Right renal cortex interstitium (tissue), 3 donors: ENCODE results near the gene PHPT1. TPM values are rescaled to one million over a fixed set of nuclear protein-coding genes. Genes with fewer than 3 reads are reported as not detected.
"Not testable (repeated sequence)": the region's sequence is repeated elsewhere in the genome, so short reads cannot be mapped to it uniquely, and the experiment has no call there.

Experiments used
- DNase-seq, 3 donors: peaks; one replicate each; pipeline ENCODE4 v3.0.0-alpha.2; 2013; ENCODE audit warnings: low read depth in 3 of 3, low spot score in 2 of 3
- polyA plus RNA-seq, 3 donors: library from polyadenylated mRNA; unstranded; fragments of 120-200 nt; gene quantifications; one replicate each; pipeline ENCODE4 v1.2.1, GENCODE V29; 2013; ENCODE audit not compliant: insufficient read length in 3 of 3

The PHPT1 gene
- polyA plus RNA-seq, 3 donors = 59.9 to 76.5 (median 65.2) TPM

DNA sequence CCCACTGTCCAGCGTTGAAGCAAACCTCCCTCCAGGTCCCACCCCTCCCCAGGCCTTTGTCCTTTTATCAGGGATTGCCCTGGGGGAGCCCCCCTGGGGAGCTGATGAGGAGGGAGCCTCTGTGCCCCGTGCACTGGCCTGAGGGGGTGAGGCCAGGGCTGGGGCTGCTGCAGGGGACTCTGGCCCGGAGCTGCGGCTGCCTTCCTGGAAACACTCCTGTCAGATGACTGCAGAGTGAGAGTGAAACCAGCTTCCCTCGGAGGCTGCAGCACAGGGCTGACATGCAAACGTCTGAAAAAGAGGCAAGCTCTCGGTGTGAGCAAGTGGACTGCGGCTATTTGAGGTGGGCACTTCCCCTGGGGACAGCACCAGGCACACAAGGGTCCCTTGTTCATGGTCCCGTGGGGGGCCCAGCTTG is 32.5 kb downstream of the PHPT1 start:
- DNase-seq = no peak

DNA sequence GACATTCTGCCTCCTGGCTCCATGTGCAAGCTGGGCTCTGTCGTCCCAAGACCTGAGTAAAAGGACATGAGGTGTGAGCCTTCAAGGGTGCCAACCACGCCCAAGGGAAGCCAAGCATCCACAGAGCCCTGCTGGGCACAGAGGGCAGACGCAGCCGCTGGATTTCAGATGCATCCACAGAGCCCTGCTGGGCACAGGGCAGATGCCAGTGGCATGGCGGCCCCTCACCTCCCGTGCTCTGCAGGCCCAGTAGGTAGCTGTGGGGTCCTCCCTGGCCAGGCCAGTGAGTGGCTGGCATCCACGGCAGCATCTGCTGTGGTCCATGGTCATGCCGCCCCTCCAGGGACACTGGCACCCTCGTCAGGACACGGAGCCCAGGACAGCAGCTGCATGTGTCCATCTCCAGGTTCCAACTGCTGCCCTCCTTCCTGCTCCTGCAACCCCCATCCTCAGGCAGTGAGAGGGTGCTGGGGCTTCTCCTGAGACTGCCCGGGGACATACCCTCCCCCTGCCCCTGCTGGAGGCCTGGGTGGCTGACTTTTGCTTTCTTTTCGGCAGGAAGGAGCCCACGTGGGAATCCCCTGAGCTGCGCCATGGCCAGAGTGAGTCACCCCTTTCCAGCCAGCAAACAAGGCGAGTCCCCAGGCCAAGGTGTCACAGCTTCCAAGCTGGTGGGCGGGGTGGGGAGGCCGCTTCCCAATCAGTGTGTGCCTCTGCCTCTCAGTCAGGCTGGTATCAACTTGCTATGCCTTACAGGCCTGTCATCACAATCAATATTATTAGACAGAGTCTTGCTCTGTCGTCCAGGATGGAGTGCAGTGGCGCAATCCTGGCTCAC is 33.1 kb downstream of the PHPT1 start:
- DNase-seq = no peak

DNA sequence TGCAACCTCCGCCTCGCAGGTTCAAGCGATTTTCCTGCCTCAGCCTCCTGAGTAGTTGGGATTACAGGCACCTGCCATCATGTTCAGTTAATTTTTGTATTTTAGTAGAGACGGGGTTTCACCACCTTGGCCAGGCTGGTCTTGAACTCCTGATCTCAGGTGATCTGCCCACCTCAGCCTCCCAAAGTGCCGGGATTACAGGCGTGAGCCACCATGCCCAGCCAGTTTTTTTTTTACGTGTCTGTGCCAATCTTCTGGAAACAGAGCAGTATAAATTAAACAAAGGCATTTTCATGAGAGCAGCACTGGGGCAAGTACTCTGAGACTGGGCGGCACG is 33.7 kb downstream of the PHPT1 start:
- not testable (repeated sequence) for DNase-seq

GRCh38 chr9:136883670-136884069 is 34.5 kb downstream of the PHPT1 start:
- DNase-seq = not testable (repeated sequence)

- DNase-seq = peak; percentile 93 to 97 (median 96)
Measured at GRCh38 chr9:136885950-136886578, 36.9 kb downstream of the PHPT1 start, which contains the start of gene TRAF2. TSS of gene TRAF2 (plus strand) at chr9:136886516. CDS start at chr9:136898741, 12,225 bp downstream.

DNA sequence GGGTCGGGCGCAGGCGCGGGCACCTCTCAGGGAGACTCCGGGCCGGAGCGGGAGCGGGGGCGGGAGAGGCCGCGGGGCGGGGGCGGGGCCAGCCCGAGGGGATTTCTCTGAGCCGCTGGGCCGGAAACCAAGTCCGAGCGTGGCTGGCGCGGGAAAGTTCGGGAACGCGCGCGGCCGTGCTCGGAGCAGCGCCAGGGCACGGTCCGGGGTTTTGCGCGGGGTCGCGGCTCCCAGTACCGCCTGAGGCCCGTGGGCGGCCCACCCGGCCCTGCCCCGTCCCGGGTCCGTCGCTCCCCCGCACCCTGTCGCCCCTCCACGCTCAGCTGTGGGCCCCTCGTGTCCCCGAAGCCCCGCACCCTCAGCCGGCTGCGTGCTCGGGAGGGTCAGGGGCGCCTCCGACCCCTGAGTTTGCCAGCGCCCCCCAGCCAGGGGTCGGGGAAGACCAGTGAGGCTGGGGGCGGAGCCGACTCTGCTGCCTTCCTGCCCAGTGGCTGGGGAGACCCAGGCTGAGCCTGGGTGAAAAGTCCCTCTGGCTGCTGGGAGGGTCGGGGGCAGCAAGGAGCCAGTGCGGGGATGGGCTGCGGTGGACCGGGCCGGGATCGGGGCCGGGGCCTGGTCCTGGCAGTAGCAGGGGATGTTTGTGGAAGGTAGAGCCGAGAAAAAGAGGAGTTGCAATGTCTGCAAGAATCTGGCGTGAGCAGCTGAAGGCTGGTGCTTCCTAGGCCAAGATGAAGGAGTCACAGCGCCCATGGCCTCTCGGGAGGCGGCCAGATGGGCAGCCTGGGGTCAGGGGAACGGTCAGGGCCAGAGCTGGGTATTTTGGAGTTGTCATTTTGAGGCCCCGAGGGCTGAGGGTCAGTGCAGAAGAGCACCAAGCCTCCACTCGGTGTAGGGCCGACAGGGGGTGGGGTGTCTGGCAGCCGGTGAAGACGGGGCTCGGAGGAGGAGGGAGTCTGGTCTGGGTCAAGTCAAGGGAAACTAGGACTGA is 37.7 kb downstream of the PHPT1 start:
- no peak for DNase-seq

DNA sequence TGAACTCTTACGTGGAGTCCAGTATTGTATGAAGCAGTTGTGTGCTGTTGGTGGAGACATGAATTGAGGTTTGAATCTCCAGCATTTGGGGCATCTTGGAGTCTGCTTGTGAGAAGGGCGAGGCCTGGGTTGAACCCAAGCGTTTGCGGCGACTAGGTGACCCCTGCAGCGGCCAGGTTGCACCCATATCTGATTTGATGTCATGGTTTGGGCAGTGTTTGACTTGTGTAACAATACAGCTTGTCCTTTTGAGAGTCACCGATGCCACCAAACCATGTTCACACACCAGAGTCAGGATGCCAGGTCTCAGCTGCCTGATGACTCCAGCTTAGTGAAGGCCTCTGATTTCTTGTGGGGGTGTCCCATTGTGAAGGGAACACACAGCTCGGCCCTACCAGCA is 39.2 kb downstream of the PHPT1 start:
- no peak for DNase-seq

GRCh38 chr9:136889858-136890257 is 40.6 kb downstream of the PHPT1 start:
- DNase-seq = no peak

- no peak for DNase-seq
Measured at GRCh38 chr9:136890661-136891060, 41.5 kb downstream of the PHPT1 start.

DNA sequence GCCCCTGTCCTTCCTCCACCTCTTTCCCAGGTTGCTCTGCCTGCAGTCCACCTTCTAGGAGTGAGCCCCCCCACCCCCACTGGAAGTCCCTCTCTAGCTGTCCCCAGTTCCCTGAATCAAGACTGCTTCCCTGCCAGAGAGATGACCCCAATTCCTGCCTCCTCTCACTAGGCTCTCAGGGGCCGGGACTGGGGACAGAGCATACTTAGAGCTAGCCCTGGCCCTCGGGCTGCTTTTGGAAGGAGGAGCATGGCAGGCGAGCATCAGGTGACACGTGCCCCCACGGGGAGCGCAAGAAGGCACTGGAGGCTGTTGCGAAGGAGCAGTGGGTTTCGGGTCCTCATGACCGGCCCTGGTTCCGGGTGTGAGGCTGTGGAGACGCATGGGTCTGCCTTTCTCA is 46.8 kb downstream of the PHPT1 start:
- no peak for DNase-seq

- DNase-seq = no peak
Measured at GRCh38 chr9:136898483-136899100, 49.4 kb downstream of the PHPT1 start.

DNA sequence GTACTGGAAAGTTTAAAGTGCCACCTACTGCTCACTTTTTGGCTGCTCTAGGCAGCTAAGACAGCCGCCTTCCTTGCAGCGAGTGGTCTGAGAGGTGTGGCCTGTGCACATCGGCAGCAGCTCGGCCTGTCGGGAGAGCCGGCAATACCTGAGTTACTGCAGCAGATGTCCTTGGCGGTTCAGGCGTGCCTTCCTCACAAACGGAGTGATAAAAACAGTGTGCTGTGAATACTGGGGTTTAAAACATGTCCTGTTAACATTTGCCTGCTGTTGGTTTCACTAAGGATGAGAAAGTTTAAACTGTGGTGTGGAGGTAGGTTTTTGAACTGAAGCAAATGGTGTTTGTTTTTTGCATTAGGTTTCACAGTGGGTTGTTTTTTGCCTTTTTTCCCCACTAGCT is 50.0 kb downstream of the PHPT1 start:
- DNase-seq = no peak

- no peak for DNase-seq
Measured at GRCh38 chr9:136900556-136900955, 51.3 kb downstream of the PHPT1 start.

Other genes with a start within 250 kb of the PHPT1 start
- 10 to 100 TPM; 42.9 to 51.6 (median 48.2) TPM for gene EGFL7, start 186.5 kb upstream of the PHPT1 start, polyA plus RNA-seq
- gene AGPAT2, start 162.0 kb upstream of the PHPT1 start, polyA plus RNA-seq = 10 to 100 TPM; 33.7 to 40.3 (median 34.5) TPM
- 10 to 100 TPM; 25.9 to 31.9 (median 27.3) TPM for gene DIPK1B, start 136.8 kb upstream of the PHPT1 start, polyA plus RNA-seq
- gene LCN10, start 106.5 kb upstream of the PHPT1 start, polyA plus RNA-seq = 1 to 10 TPM in 2 of 3 donors, under 1 TPM in 1; 0.93 to 2.3 (median 1.2) TPM
- not detected for gene LCN6, start 100.9 kb upstream of the PHPT1 start, polyA plus RNA-seq
- gene LCN8, start 91.2 kb upstream of the PHPT1 start, polyA plus RNA-seq = under 1 TPM; 0.11 to 0.17 (median 0.16) TPM
- under 1 TPM in 1 of 3 donors, not detected in 2; 0.04 TPM for gene LCN15, start 84.9 kb upstream of the PHPT1 start, polyA plus RNA-seq
- gene TMEM141, start 58.1 kb upstream of the PHPT1 start, polyA plus RNA-seq = 10 to 100 TPM; 63.2 to 77.7 (median 67.1) TPM
- gene CCDC183, start 53.1 kb upstream of the PHPT1 start, polyA plus RNA-seq = 1 to 10 TPM; 2.5 to 3.4 (median 2.9) TPM
- gene RABL6, start 41.5 kb upstream of the PHPT1 start, polyA plus RNA-seq = 10 to 100 TPM; 58.6 to 61.1 (median 59.7) TPM
- under 1 TPM; 0.54 to 0.80 (median 0.64) TPM for gene AJM1, start 6.9 kb upstream of the PHPT1 start, polyA plus RNA-seq
- gene MAMDC4, start 2.9 kb downstream of the PHPT1 start, polyA plus RNA-seq = 1 to 10 TPM; 3.1 to 4.6 (median 4.3) TPM
- 100 to 1,000 TPM; 349 to 395 (median 374) TPM for gene EDF1, start 16.9 kb downstream of the PHPT1 start, polyA plus RNA-seq
- gene TRAF2, start 37.1 kb downstream of the PHPT1 start, polyA plus RNA-seq = 10 to 100 TPM; 10.1 to 14.0 (median 10.1) TPM
- gene FBXW5, start 95.3 kb downstream of the PHPT1 start, polyA plus RNA-seq = 10 to 100 TPM; 32.5 to 43.5 (median 38.4) TPM
- gene C8G, start 95.8 kb downstream of the PHPT1 start, polyA plus RNA-seq = under 1 TPM; 0.28 to 0.58 (median 0.46) TPM
- gene LCN12, start 102.9 kb downstream of the PHPT1 start, polyA plus RNA-seq = 10 to 100 TPM; 13.1 to 18.8 (median 15.9) TPM
- gene PTGDS, start 128.1 kb downstream of the PHPT1 start, polyA plus RNA-seq = 10 to 100 TPM; 20.9 to 29.3 (median 25.4) TPM
- under 1 TPM; 0.03 to 0.23 (median 0.12) TPM for gene LCNL1, start 133.6 kb downstream of the PHPT1 start, polyA plus RNA-seq
- gene PAXX, start 143.0 kb downstream of the PHPT1 start, polyA plus RNA-seq = 10 to 100 TPM; 22.3 to 27.0 (median 24.4) TPM
- gene CLIC3, start 147.2 kb downstream of the PHPT1 start, polyA plus RNA-seq = under 1 TPM in 2 of 3 donors, not detected in 1; 0.36 to 0.38 TPM
- gene ABCA2, start 178.8 kb downstream of the PHPT1 start, polyA plus RNA-seq = 10 to 100 TPM; 42.0 to 49.0 (median 46.3) TPM
- gene FUT7, start 182.7 kb downstream of the PHPT1 start, polyA plus RNA-seq = under 1 TPM in 1 of 3 donors, not detected in 2; 0.06 TPM
- gene NPDC1, start 196.8 kb downstream of the PHPT1 start, polyA plus RNA-seq = 10 to 100 TPM; 16.3 to 20.1 (median 18.7) TPM
- gene ENTPD2, start 204.7 kb downstream of the PHPT1 start, polyA plus RNA-seq = 1 to 10 TPM; 2.9 to 3.9 (median 3.3) TPM
- 1 to 10 TPM; 5.4 to 6.2 (median 5.9) TPM for gene SAPCD2, start 221.1 kb downstream of the PHPT1 start, polyA plus RNA-seq
- 1 to 10 TPM; 3.5 to 5.4 (median 3.8) TPM for gene UAP1L1, start 228.1 kb downstream of the PHPT1 start, polyA plus RNA-seq
- 10 to 100 TPM; 43.6 to 48.3 (median 47.0) TPM for gene MAN1B1, start 237.6 kb downstream of the PHPT1 start, polyA plus RNA-seq